GM18507 (cell line): ENCODE results near the gene ALG11.

Experiments used
- DNase-seq: peaks from one replicate; pipeline ENCODE4 v3.0.0; 2011; ENCODE audit warnings: low read depth; ENCODE audit not compliant: insufficient read length; ENCODE audit errors: extremely low spot score
- FAIRE-seq: peaks from 2 replicates; lab custom pipeline; 2011; peaks lifted over from hg19 to GRCh38; lab: Jason Lieb, UNC

Gene ALG11

GRCh38 chr13:51996641-51997040 is 15.6 kb upstream of the ALG11 start:
- FAIRE-seq (no peak), DNase-seq (no peak)

GRCh38 chr13:51997186-51997585 is 15.0 kb upstream of the ALG11 start:
- FAIRE-seq (no peak), DNase-seq (no peak)

- no peak for FAIRE-seq
- no peak for DNase-seq
Observed at GRCh38 chr13:51997641-51998330, 14.4 kb upstream of the ALG11 start.

- FAIRE-seq: no peak
- DNase-seq: no peak
Observed at GRCh38 chr13:51998723-51999509, 13.3 kb upstream of the ALG11 start.

GRCh38 chr13:51999510-51999911 is 12.7 kb upstream of the ALG11 start:
- no peak for FAIRE-seq

GRCh38 chr13:51999921-52000320 is 12.3 kb upstream of the ALG11 start:
- FAIRE-seq (no peak), DNase-seq (no peak)

More at GRCh38 chr13:51999510-51999911, 12.7 kb upstream of the ALG11 start:
- no peak for DNase-seq

- DNase-seq (peak; percentile 42), FAIRE-seq (peak; percentile 21)
Observed at GRCh38 chr13:52001120-52001731, 11.0 kb upstream of the ALG11 start.

GRCh38 chr13:52002361-52002760 is 9.8 kb upstream of the ALG11 start:
- FAIRE-seq (no peak), DNase-seq (no peak)

GRCh38 chr13:52003541-52003940 is 8.7 kb upstream of the ALG11 start:
- DNase-seq: no peak
- no peak for FAIRE-seq

- FAIRE-seq (no peak), DNase-seq (no peak)
Observed at GRCh38 chr13:52004511-52005170, 7.6 kb upstream of the ALG11 start.

GRCh38 chr13:52005841-52006522 is 6.2 kb upstream of the ALG11 start:
- DNase-seq (no peak), FAIRE-seq (no peak)

GRCh38 chr13:52006523-52007245 is 5.5 kb upstream of the ALG11 start:
- FAIRE-seq: no peak
- no peak for DNase-seq

GRCh38 chr13:52009946-52010345 is 2.3 kb upstream of the ALG11 start:
- no peak for FAIRE-seq
- no peak for DNase-seq

- FAIRE-seq (no peak), DNase-seq (no peak)
Observed at GRCh38 chr13:52010890-52011631, 1.1 kb upstream of the ALG11 start, which contains the start of gene ATP7B. ATP7B (minus strand) TSS chr13:52011450; CDS start chr13:52011337, 113 bp downstream.

GRCh38 chr13:52012512-52012836 is 276 bp downstream of the ALG11 start:
- DNase-seq (no peak), FAIRE-seq (no peak)

GRCh38 chr13:52016296-52016695 is 4.1 kb downstream of the ALG11 start:
- no peak for DNase-seq
- FAIRE-seq: no peak

- FAIRE-seq (no peak), DNase-seq (no peak)
Observed at GRCh38 chr13:52020191-52020590, 8.0 kb downstream of the ALG11 start.

- DNase-seq (no peak), FAIRE-seq (no peak)
Observed at GRCh38 chr13:52022356-52022755, 10.2 kb downstream of the ALG11 start.
